Left kidney (tissue), 2 donors: ENCODE data around the gene VAV3. TPM values are rescaled to one million over a fixed set of nuclear protein-coding genes. Genes with fewer than 3 reads are reported as not detected.

ENCODE experiments used
- DNase-seq: peaks from one replicate; pipeline ENCODE4 v3.0.0-alpha.2; 2013
- polyA plus RNA-seq: library from polyadenylated mRNA; unstranded; fragments of 120-200 nt; gene quantifications from one replicate; pipeline ENCODE4 v1.2.1, GENCODE V29; 2013; ENCODE audit not compliant: insufficient read length

VAV3 gene
- polyA plus RNA-seq, 1 donor: 136 TPM

GRCh38 chr1:107791348-107791747 is 173.6 kb downstream of the VAV3 start:
- no peak for DNase-seq

- DNase-seq: no peak
Observed at GRCh38 chr1:107789817-107790524, 175.0 kb downstream of the VAV3 start.

GRCh38 chr1:107788206-107789202 is 176.5 kb downstream of the VAV3 start:
- no peak for DNase-seq

- no peak for DNase-seq
Observed at GRCh38 chr1:107787299-107787698, 177.7 kb downstream of the VAV3 start.

- no peak for DNase-seq
Observed at GRCh38 chr1:107786203-107786845, 178.7 kb downstream of the VAV3 start.

GRCh38 chr1:107785496-107786202 is 179.3 kb downstream of the VAV3 start:
- DNase-seq: no peak

- DNase-seq: peak; percentile 71
Observed at GRCh38 chr1:107782217-107782845, 182.6 kb downstream of the VAV3 start.

- DNase-seq: no peak
Observed at GRCh38 chr1:107781245-107781644, 183.7 kb downstream of the VAV3 start.

GRCh38 chr1:107777664-107778047 is 187.3 kb downstream of the VAV3 start:
- no peak for DNase-seq

- peak; percentile 15 for DNase-seq
Observed at GRCh38 chr1:107776900-107777663, 187.9 kb downstream of the VAV3 start.

GRCh38 chr1:107771377-107771776 is 193.6 kb downstream of the VAV3 start:
- no peak for DNase-seq

- DNase-seq: no peak
Observed at GRCh38 chr1:107767156-107767582, 197.8 kb downstream of the VAV3 start.

- DNase-seq: no peak
Observed at GRCh38 chr1:107766533-107766932, 198.4 kb downstream of the VAV3 start.

GRCh38 chr1:107762751-107763390 is 202.1 kb downstream of the VAV3 start:
- no peak for DNase-seq

- DNase-seq: no peak
Observed at GRCh38 chr1:107760065-107760464, 204.9 kb downstream of the VAV3 start.

- DNase-seq: peak; percentile 55
Observed at GRCh38 chr1:107750364-107750959, 214.5 kb downstream of the VAV3 start.

- no peak for DNase-seq
Observed at GRCh38 chr1:107748531-107748930, 216.4 kb downstream of the VAV3 start.

GRCh38 chr1:107741242-107741641 is 223.7 kb downstream of the VAV3 start:
- no peak for DNase-seq

- no peak for DNase-seq
Observed at GRCh38 chr1:107740579-107740978, 224.4 kb downstream of the VAV3 start.

- DNase-seq: no peak
Observed at GRCh38 chr1:107739651-107740050, 225.3 kb downstream of the VAV3 start.
